Neural cell (in vitro differentiated cells): ENCODE measurements around the gene POU2AF3.

Source experiments
- CTCF ChIP-seq: fragments of 450-650 bp; IDR thresholded peaks from 2 replicates; pipeline ENCODE4 v1.5.1; 2014; ENCODE audit warnings: antibody characterized with exemption, mild to moderate bottlenecking, moderate library complexity; ENCODE audit not compliant: poor library complexity, severe bottlenecking
- EP300 ChIP-seq: fragments of 450-650 bp; conservative IDR thresholded peaks from 2 replicates; pipeline ENCODE4 v1.6.1; 2014; ENCODE audit warnings: antibody characterized with exemption, mild to moderate bottlenecking, moderate library complexity; ENCODE audit not compliant: poor library complexity, severe bottlenecking
- EZH2 ChIP-seq: fragments of 200-600, 300-800 bp; shearing (Covaris generic), sonication (generic); IDR thresholded peaks from 2 replicates; pipeline ENCODE4 v1.6.1; 2014; ENCODE audit warnings: antibody characterized with exemption, low read length, borderline replicate concordance, mild to moderate bottlenecking; ENCODE audit not compliant: insufficient read depth, poor library complexity, severe bottlenecking
- MXI1 ChIP-seq: fragments of 450-650 bp; conservative IDR thresholded peaks from 2 replicates; pipeline ENCODE4 v1.6.1; 2014; ENCODE audit warnings: antibody characterized with exemption, mild to moderate bottlenecking; ENCODE audit not compliant: poor library complexity, severe bottlenecking
- POLR2AphosphoS5 ChIP-seq: IDR thresholded peaks from 2 replicates; pipeline ENCODE4 v1.6.1; 2012
- RAD21 ChIP-seq: fragments of 450-650 bp; conservative IDR thresholded peaks from 2 replicates; pipeline ENCODE4 v1.6.1; 2014; ENCODE audit warnings: antibody characterized with exemption, mild to moderate bottlenecking, moderate library complexity
- REST ChIP-seq: IDR thresholded peaks from 2 replicates; pipeline ENCODE4 v1.6.1; 2012; ENCODE audit warnings: borderline replicate concordance
- SMC3 ChIP-seq: fragments of 450-650 bp; conservative IDR thresholded peaks from 2 replicates; pipeline ENCODE4 v1.6.1; 2014; ENCODE audit warnings: antibody characterized with exemption, mild to moderate bottlenecking, moderate library complexity; ENCODE audit not compliant: poor library complexity
- TAF1 ChIP-seq: IDR thresholded peaks from 2 replicates; pipeline ENCODE4 v1.6.1; 2012; ENCODE audit warnings: low read depth

DNA sequence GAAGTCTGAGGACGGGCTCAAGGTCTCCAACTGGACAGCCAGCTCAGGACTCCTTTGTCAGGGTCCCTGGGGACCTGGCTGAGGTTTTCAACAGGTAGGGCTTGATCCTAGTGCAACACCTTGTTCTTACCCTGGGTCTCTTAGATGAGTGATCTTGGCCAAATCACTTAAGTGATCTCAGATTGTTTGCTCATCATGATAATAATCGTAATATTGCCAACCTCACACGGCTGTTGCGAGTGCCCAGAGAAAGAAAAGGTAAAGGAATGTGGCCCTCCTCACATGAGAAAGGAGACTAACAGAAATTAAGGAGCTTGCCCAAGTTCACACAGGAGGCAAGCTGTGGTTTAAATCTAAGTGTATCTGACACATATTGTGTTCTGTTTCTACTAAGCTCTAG is 28.5 kb downstream of the POU2AF3 start:
- no peak for TF ChIP-seq REST
- no peak for TF ChIP-seq CTCF
- TF ChIP-seq EZH2, result no peak
- TF ChIP-seq RAD21, result no peak
- no peak for TF ChIP-seq MXI1
- TF ChIP-seq SMC3, result no peak
- TF ChIP-seq POLR2AphosphoS5, result no peak
- no peak for TF ChIP-seq TAF1
- TF ChIP-seq EP300, result no peak
